G401.6 (cell line): ENCODE data around the gene GPR179.

Experiments
- FAIRE-seq: peaks from 2 replicates; lab custom pipeline; 2012; peaks lifted over from hg19 to GRCh38; lab: Jason Lieb, UNC

The GPR179 gene

GRCh38 chr17:38343608-38344419 lies at the start of gene GPR179:
TSS of gene GPR179 (minus strand) at chr17:38343956. CDS start at chr17:38343789, 167 bp downstream.
- FAIRE-seq: no peak

GRCh38 chr17:38379448-38379847 lies 35.7 kb upstream of the GPR179 start:
- FAIRE-seq: no peak

GRCh38 chr17:38369124-38369886 lies 25.5 kb upstream of the GPR179 start:
- no peak for FAIRE-seq

- no peak for FAIRE-seq
Observed at GRCh38 chr17:38364741-38365140, 21.0 kb upstream of the GPR179 start.

GRCh38 chr17:38363016-38363415 lies 19.3 kb upstream of the GPR179 start:
- no peak for FAIRE-seq

GRCh38 chr17:38361694-38362465 lies 18.1 kb upstream of the GPR179 start:
- FAIRE-seq: no peak

GRCh38 chr17:38358586-38359513 lies 15.1 kb upstream of the GPR179 start:
- FAIRE-seq: no peak

GRCh38 chr17:38357486-38358123 lies 13.8 kb upstream of the GPR179 start:
- no peak for FAIRE-seq

- no peak for FAIRE-seq
Observed at GRCh38 chr17:38355251-38355650, 11.5 kb upstream of the GPR179 start.

- FAIRE-seq: no peak
Observed at GRCh38 chr17:38354466-38354865, 10.7 kb upstream of the GPR179 start.

- FAIRE-seq: no peak
Observed at GRCh38 chr17:38353668-38354067, 9.9 kb upstream of the GPR179 start.

GRCh38 chr17:38353086-38353604 lies 9.4 kb upstream of the GPR179 start:
- FAIRE-seq: no peak

- no peak for FAIRE-seq
Observed at GRCh38 chr17:38352245-38353085, 8.7 kb upstream of the GPR179 start.

- FAIRE-seq: no peak
Observed at GRCh38 chr17:38351412-38352222, 7.9 kb upstream of the GPR179 start, which contains the start of gene SOCS7. TSS of gene SOCS7 (plus strand) at chr17:38351844. CDS start at chr17:38352053, 209 bp downstream.

GRCh38 chr17:38350035-38350434 lies 6.3 kb upstream of the GPR179 start:
- no peak for FAIRE-seq

GRCh38 chr17:38349097-38349730 lies 5.5 kb upstream of the GPR179 start:
- no peak for FAIRE-seq

- FAIRE-seq: no peak
Observed at GRCh38 chr17:38345743-38346142, 2.0 kb upstream of the GPR179 start.

GRCh38 chr17:38344420-38344745 lies 627 bp upstream of the GPR179 start:
- no peak for FAIRE-seq
